GM23248 (cell line): ENCODE results near the gene SLC45A3.

Experiments used
- EZH2 ChIP-seq: fragments of 200-600 bp; sonication (generic); IDR thresholded peaks from 2 replicates; pipeline ENCODE4 v1.6.1; 2018; ENCODE audit warnings: antibody characterized with exemption, mild to moderate bottlenecking; ENCODE audit not compliant: insufficient read depth, poor library complexity, severe bottlenecking
- EZH2phosphoT487 ChIP-seq: fragments of 200-600 bp; sonication (generic); IDR thresholded peaks from 2 replicates; pipeline ENCODE4 v1.6.1; 2018; ENCODE audit warnings: antibody characterized with exemption, moderate library complexity, mild to moderate bottlenecking, low read depth; ENCODE audit not compliant: insufficient read depth

- no peak for TF ChIP-seq EZH2
- TF ChIP-seq EZH2phosphoT487 = no peak
Measured at GRCh38 chr1:205689479-205689878, 9.2 kb upstream of the SLC45A3 start.
